Body of pancreas (tissue), 4 donors: ENCODE measurements around the gene HRG. TPM values are rescaled to one million over a fixed set of nuclear protein-coding genes. Genes with fewer than 3 reads are reported as not detected.

Source experiments
- ATAC-seq: fragments of 150-250 bp; one replicate; pipeline ENCODE4 v1.9.1; 2016
- DNase-seq, 4 donors: peaks; one replicate each; pipeline ENCODE4 v3.0.0-alpha.2; 2019
- H3K27ac ChIP-seq, 4 donors: fragments of 200-600 bp; sonication (generic); 1 replicate in 3 of 4; 2 replicates in 1 of 4; pipeline versions ENCODE4 v1.5.1 to v1.6.1; 2016 to 2019; ENCODE audit warnings: mild to moderate bottlenecking in 1 of 4, mixed read lengths in 1 of 4, moderate library complexity in 1 of 4
- H3K27me3 ChIP-seq, 2 donors: fragments of 200-600 bp; sonication (generic); one replicate each; pipeline ENCODE4 v1.6.0; 2016; ENCODE audit warnings: mild to moderate bottlenecking in 1 of 2
- H3K36me3 ChIP-seq, 2 donors: fragments of 200-600 bp; sonication (generic); replicated peaks in 1 of 2; 2 replicates each; pipeline ENCODE4 v1.5.1; 2016; ENCODE audit warnings: low read depth in 2 of 2; ENCODE audit not compliant: insufficient read depth in 1 of 2
- H3K4me1 ChIP-seq: fragments of 200-600 bp; sonication (generic); one replicate; pipeline ENCODE4 v1.6.0; 2016
- H3K4me3 ChIP-seq, 2 donors: fragments of 200-600 bp; sonication (generic); 1 replicate in 1 of 2; 2 replicates in 1 of 2; pipeline ENCODE4 v1.5.1; 2016 to 2019
- H3K9me3 ChIP-seq, 3 donors: fragments of 200-600 bp; sonication (generic); 1 replicate in 2 of 3; 2 replicates in 1 of 3; pipeline ENCODE4 v1.5.1; 2016
- POLR2A ChIP-seq, 3 donors: fragments of 450-650 bp; IDR thresholded peaks; one replicate each; pipeline ENCODE4 v1.6.1; 2016; ENCODE audit warnings: antibody characterized with exemption in 3 of 3, mild to moderate bottlenecking in 2 of 3
- WGBS, 2 donors: methylation state at CpG; one replicate each; pipeline ENCODE4 v1.1.5; 2017; 5-methylcytosine and 5-hydroxymethylcytosine counted together
- intact Hi-C: fragments of 100-400 bp; cut with DNase I; formaldehyde crosslinking; loops from one replicate; pipeline ENCODE4 v1.15.1; 2023
- total RNA-seq, 2 donors: library from RNA; depleted of rRNA; stranded (reverse); fragments of >200 nt; gene quantifications; one replicate each; pipeline ENCODE4 v1.1.0, GENCODE V29; 2016
- TF ChIP-seq, protein P1 (sequence below), 7 experiments: fragments of 450-650 bp in 4 of 7; fragments of 200-600 bp in 3 of 7; sonication (generic) in 3 of 7; IDR thresholded peaks; one replicate each; pipeline ENCODE4 v1.5.1; 2016 to 2019; ENCODE audit warnings: antibody characterized with exemption in 7 of 7

The HRG gene
- total RNA-seq, 2 donors from 2014 or later: not detected

DNA sequence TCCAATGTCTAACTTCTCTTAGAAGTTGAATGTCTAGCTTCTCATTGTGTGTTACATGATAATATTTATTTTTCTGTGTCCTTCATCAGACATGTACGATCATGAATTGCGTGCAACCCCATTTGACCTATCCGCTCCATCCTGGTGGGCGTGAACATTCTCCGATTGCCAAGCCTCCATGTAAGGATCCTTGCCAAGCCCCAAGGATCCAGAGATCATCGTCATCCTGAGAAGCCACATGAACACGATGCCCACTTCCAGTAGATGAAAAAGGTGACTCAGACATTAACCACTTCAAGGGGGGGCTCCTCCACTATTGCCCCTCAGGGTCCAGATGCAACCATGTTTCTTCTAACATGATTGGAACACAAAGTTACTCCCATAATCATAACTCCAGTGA lies 25.9 kb downstream of the HRG start:
- Histone ChIP-seq H3K27me3 (no peaks in the 10 kb centered on the region), H3K4me3 (no peak overlapping the region), H3K36me3 (no peaks in the 10 kb centered on the region), H3K9me3 (no peaks in the 10 kb centered on the region), H3K27ac (no peak overlapping the region), H3K4me1 (no peaks in the 10 kb centered on the region)
- TF ChIP-seq, protein P1, sequence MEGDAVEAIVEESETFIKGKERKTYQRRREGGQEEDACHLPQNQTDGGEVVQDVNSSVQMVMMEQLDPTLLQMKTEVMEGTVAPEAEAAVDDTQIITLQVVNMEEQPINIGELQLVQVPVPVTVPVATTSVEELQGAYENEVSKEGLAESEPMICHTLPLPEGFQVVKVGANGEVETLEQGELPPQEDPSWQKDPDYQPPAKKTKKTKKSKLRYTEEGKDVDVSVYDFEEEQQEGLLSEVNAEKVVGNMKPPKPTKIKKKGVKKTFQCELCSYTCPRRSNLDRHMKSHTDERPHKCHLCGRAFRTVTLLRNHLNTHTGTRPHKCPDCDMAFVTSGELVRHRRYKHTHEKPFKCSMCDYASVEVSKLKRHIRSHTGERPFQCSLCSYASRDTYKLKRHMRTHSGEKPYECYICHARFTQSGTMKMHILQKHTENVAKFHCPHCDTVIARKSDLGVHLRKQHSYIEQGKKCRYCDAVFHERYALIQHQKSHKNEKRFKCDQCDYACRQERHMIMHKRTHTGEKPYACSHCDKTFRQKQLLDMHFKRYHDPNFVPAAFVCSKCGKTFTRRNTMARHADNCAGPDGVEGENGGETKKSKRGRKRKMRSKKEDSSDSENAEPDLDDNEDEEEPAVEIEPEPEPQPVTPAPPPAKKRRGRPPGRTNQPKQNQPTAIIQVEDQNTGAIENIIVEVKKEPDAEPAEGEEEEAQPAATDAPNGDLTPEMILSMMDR (IDR thresholded peaks at IDR 0.05): no peak
- TF ChIP-seq POLR2A (IDR thresholded peaks at IDR 0.05): no peak
- ATAC-seq (no peak), DNase-seq (no peak)
- intact Hi-C loops: no loop called here
- WGBS, 2 donors: 80 to 85% methylated on average over 7 of the region's 7 CpGs

DNA sequence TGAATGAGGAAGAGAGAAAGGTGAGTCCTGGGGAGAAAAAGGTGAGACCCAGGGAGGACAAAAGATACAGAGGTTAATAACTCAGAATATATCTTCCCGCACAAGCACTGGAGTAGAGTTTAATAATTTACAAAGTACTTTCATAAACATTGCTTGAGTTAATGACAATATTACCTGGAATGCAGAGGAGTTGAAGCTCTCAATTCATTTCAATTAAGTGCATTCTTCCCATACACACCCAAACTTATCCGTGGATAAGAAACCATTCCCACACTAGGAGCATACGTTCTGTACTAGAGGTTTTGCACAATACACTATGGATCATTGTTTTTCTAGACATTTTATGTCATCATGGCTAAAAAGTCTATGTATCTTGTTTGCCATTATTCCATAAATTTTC lies 28.0 kb downstream of the HRG start:
- no peak for DNase-seq

DNA sequence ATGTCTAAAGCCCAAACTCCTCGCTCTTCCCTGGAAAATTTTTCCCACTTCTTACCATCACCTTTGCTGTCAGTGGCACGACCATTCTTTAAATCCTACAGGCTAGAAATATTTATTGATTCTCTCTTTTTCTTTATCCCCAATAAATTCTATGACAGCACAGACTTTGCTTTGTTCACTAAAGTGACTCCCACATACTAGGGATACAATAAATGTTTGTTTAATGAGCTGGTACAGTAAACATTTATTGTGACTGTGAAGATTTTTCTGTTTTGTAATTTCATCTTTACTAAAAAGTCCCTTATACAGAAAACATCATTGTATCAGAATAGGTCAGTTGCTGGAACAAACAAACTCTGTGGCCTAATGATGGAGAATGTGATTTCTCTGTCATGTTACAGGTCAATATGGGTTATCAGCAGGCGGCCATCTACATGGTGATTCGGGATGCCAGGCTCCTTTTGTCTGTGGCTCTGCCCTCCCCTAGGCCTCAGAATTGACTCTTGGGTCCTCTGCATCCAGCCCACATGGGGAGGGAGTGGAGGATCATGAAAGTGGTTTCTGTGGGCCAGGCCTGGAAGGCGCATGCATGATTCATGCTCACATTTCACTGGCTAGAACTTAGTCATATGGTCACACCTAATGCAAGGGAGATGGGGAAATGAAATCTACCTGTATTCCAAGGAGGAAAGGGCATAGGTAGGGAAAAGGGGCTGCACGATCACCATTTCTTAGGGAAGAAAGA lies 28.6 kb downstream of the HRG start:
- no peaks in the 10 kb centered on the region for H3K27me3 ChIP-seq
- H3K36me3 ChIP-seq: no peaks in the 10 kb centered on the region
- ATAC-seq (no peak), DNase-seq (no peak)
- no peaks in the 10 kb centered on the region for H3K9me3 ChIP-seq
- TF ChIP-seq, protein P1 (IDR thresholded peaks at IDR 0.05): no peak
- TF ChIP-seq POLR2A (IDR thresholded peaks at IDR 0.05): no peak
- no peaks in the 10 kb centered on the region for H3K4me1 ChIP-seq
- H3K27ac ChIP-seq: no peak overlapping the region
- no peak overlapping the region for H3K4me3 ChIP-seq
- intact Hi-C loops: no loop called here
- WGBS, 2 donors: 71 to 76% methylated on average over 6 of the region's 6 CpGs

More for the DNA sequence above, 28.0 kb downstream of the HRG start:
- no peak overlapping the region for H3K27ac ChIP-seq
- no peak overlapping the region for H3K4me3 ChIP-seq
- no peaks in the 10 kb centered on the region for H3K9me3 ChIP-seq
- ATAC-seq: no peak
- 46 to 50% methylated on average over 3 of the region's 3 CpGs for WGBS, 2 donors
- H3K27me3 ChIP-seq: no peaks in the 10 kb centered on the region
- no peak for TF ChIP-seq POLR2A (IDR thresholded peaks at IDR 0.05)
- TF ChIP-seq, protein P1 (IDR thresholded peaks at IDR 0.05): no peak
- H3K36me3 ChIP-seq: no peaks in the 10 kb centered on the region
- intact Hi-C loops: no loop called here
- H3K4me1 ChIP-seq: no peaks in the 10 kb centered on the region

DNA sequence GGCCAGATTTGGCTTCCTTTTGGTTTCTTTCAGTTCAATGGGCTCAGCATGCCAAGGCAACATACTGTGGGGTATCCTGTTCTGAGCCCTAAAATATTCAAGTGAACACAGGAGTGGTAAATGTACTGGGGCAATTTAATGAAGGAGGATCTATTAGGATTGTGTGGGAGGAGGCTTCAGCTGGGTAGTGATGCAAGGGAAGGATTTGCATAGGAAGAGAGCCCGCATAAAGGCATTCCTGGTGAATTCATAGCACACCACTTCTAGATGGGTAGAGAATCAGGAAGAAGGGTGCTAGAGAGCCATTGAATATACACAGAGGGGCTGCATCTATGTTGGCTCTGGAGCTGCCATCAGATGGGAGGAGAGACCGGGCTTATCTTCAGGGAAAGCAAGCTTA lies 30.7 kb downstream of the HRG start:
- intact Hi-C loops: no loop called here
- Histone ChIP-seq H3K4me1 (no peaks in the 10 kb centered on the region), H3K4me3 (no peak overlapping the region), H3K27ac (no peak overlapping the region), H3K27me3 (no peaks in the 10 kb centered on the region), H3K36me3 (no peaks in the 10 kb centered on the region), H3K9me3 (no peaks in the 10 kb centered on the region)
- TF ChIP-seq, protein P1 (IDR thresholded peaks at IDR 0.05): no peak
- TF ChIP-seq POLR2A (IDR thresholded peaks at IDR 0.05): no peak
- WGBS, 2 donors: 85 to 90% methylated on average over 2 of the region's 2 CpGs
- ATAC-seq (no peak), DNase-seq (no peak)

DNA sequence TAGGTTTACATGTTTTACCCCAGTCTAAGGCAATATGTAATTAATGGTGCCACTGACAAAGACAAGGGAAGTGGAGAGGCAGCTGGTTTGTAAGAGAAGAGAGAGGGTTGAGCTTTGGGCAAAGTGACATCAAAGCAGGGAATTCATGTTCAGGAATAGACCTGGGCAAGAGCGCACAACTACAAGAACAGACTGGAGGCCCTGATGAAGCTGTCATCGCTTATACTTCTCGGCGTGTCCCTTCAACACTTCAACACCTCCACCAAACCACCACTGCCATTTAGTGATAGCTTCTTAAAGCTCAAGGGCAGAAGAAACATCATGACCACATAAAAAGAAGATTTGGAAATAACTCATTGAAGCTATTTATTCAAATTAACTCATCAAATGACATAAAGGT lies 31.7 kb downstream of the HRG start:
- ATAC-seq: no peak
- WGBS, 2 donors: 81 to 93% methylated on average over 4 of the region's 4 CpGs

More for the DNA sequence above, 31.7 kb downstream of the HRG start:
- Histone ChIP-seq H3K9me3 (no peaks in the 10 kb centered on the region), H3K36me3 (no peaks in the 10 kb centered on the region), H3K4me3 (no peak overlapping the region), H3K4me1 (no peaks in the 10 kb centered on the region), H3K27ac (no peak overlapping the region), H3K27me3 (no peaks in the 10 kb centered on the region)
- TF ChIP-seq, protein P1 (IDR thresholded peaks at IDR 0.05): no peak
- TF ChIP-seq POLR2A (IDR thresholded peaks at IDR 0.05): no peak
- no peak for DNase-seq
- intact Hi-C loops: no loop called here
